H9 (cell line): ENCODE measurements around the gene FHL2. TPM values are rescaled to one million over a fixed set of nuclear protein-coding genes. Genes with fewer than 3 reads are reported as not detected.

Experiments
- DNase-seq: peaks from one replicate; pipeline ENCODE4 v3.0.0-alpha.2; 2017
- H2AFZ ChIP-seq: one replicate; pipeline ENCODE4 v1.6.1; 2013; ENCODE audit warnings: mild to moderate bottlenecking, low read length, control low read depth, moderate library complexity
- H2AK5ac ChIP-seq: 2 replicates; pipeline ENCODE4 v1.6.1; 2013; ENCODE audit warnings: low read length, control low read depth, mixed read lengths; ENCODE audit not compliant: insufficient read length
- H2BK120ac ChIP-seq: one replicate; pipeline ENCODE4 v1.6.1; 2013; ENCODE audit warnings: low read depth, mild to moderate bottlenecking, low read length, control low read depth, inconsistent platforms; ENCODE audit not compliant: poor library complexity, severe bottlenecking
- H2BK12ac ChIP-seq: 2 replicates; pipeline ENCODE4 v1.6.1; 2013; ENCODE audit warnings: low read length, control low read depth, mixed read lengths, low read depth; ENCODE audit not compliant: insufficient read length
- H2BK15ac ChIP-seq: 2 replicates; pipeline ENCODE4 v1.6.1; 2013; ENCODE audit warnings: low read depth, low read length, control low read depth
- H2BK20ac ChIP-seq: one replicate; pipeline ENCODE4 v1.6.1; 2013; ENCODE audit warnings: low read depth, mild to moderate bottlenecking, low read length, control low read depth, inconsistent platforms; ENCODE audit not compliant: poor library complexity, severe bottlenecking
- H2BK5ac ChIP-seq: 2 replicates; pipeline ENCODE4 v1.6.1; 2013; ENCODE audit warnings: low read length, control low read depth, mixed read lengths; ENCODE audit not compliant: insufficient read length
- H3K14ac ChIP-seq: 2 replicates; pipeline ENCODE4 v1.6.1; 2013; ENCODE audit warnings: low read length, control low read depth; ENCODE audit not compliant: insufficient read depth
- H3K18ac ChIP-seq: 2 replicates; pipeline ENCODE4 v1.6.1; 2013; ENCODE audit warnings: low read depth, mild to moderate bottlenecking, mixed read lengths, low read length, control low read depth; ENCODE audit not compliant: insufficient read length
- H3K23ac ChIP-seq: 2 replicates; pipeline ENCODE4 v1.6.1; 2013; ENCODE audit warnings: low read length, control low read depth, mixed read lengths, low read depth; ENCODE audit not compliant: insufficient read length
- H3K23me2 ChIP-seq: 2 replicates; pipeline ENCODE4 v1.6.1; 2013; ENCODE audit warnings: low read depth, mild to moderate bottlenecking, mixed read lengths, low read length, control low read depth; ENCODE audit not compliant: insufficient read length, poor library complexity, severe bottlenecking
- H3K27ac ChIP-seq: 2 replicates; pipeline ENCODE4 v1.5.1; 2013; ENCODE audit warnings: low read length, control low read depth, mixed read lengths, low read depth; ENCODE audit not compliant: insufficient read length
- H3K27me3 ChIP-seq: 2 replicates; pipeline ENCODE4 v1.6.1; 2013; ENCODE audit warnings: low read length, control low read depth, inconsistent platforms; ENCODE audit not compliant: insufficient read depth
- H3K4ac ChIP-seq: 2 replicates; pipeline ENCODE4 v1.6.1; 2013; ENCODE audit warnings: low read depth, mild to moderate bottlenecking, control low read depth, inconsistent platforms, low read length, moderate library complexity
- H3K4me1 ChIP-seq: 2 replicates; pipeline ENCODE4 v1.6.1; 2013; ENCODE audit warnings: low read length, control low read depth, inconsistent platforms; ENCODE audit not compliant: insufficient read depth
- H3K4me2 ChIP-seq: 2 replicates; pipeline ENCODE4 v1.6.1; 2013; ENCODE audit warnings: low read length, control low read depth, mixed read lengths; ENCODE audit not compliant: insufficient read length, insufficient read depth
- H3K56ac ChIP-seq: 2 replicates; pipeline ENCODE4 v1.6.1; 2013; ENCODE audit warnings: low read depth, mild to moderate bottlenecking, mixed read lengths, low read length, control low read depth; ENCODE audit not compliant: insufficient read length
- H3K79me1 ChIP-seq: 2 replicates; pipeline ENCODE4 v1.6.1; 2013; ENCODE audit warnings: low read depth, mild to moderate bottlenecking, moderate library complexity, low read length, control low read depth, inconsistent platforms; ENCODE audit not compliant: insufficient read depth, poor library complexity, severe bottlenecking
- H3K79me2 ChIP-seq: 2 replicates; pipeline ENCODE4 v1.6.1; 2013; ENCODE audit warnings: low read length, control low read depth, inconsistent platforms; ENCODE audit not compliant: insufficient read depth
- H3K9ac ChIP-seq: 2 replicates; pipeline ENCODE4 v1.6.1; 2013; ENCODE audit warnings: low read length, control low read depth, mixed read lengths; ENCODE audit not compliant: insufficient read length; ENCODE audit errors: extremely low read depth
- H3K9me3 ChIP-seq: one replicate; pipeline ENCODE4 v1.6.1; 2013; ENCODE audit warnings: low read depth, low read length, inconsistent platforms; ENCODE audit not compliant: control insufficient read depth
- H3T11ph ChIP-seq: one replicate; pipeline ENCODE4 v1.6.1; 2013; ENCODE audit warnings: mild to moderate bottlenecking, low read length, control low read depth, inconsistent platforms
- H4K20me1 ChIP-seq: one replicate; pipeline ENCODE4 v1.6.1; 2013; ENCODE audit not compliant: control insufficient read depth, insufficient read length, insufficient read depth
- H4K5ac ChIP-seq: 2 replicates; pipeline ENCODE4 v1.6.1; 2013; ENCODE audit warnings: low read depth, mild to moderate bottlenecking, mixed read lengths, low read length, control low read depth; ENCODE audit not compliant: insufficient read length
- H4K8ac ChIP-seq: replicated peaks from 2 replicates; pipeline ENCODE4 v1.6.1; 2013; ENCODE audit warnings: low read length, control low read depth, mixed read lengths, low read depth; ENCODE audit not compliant: insufficient read length
- H4K91ac ChIP-seq: 2 replicates; pipeline ENCODE4 v1.6.1; 2013; ENCODE audit warnings: low read depth, mild to moderate bottlenecking, moderate library complexity, mixed read lengths, low read length, control low read depth; ENCODE audit not compliant: insufficient read length
- H3K27ac Mint-ChIP-seq, 3 experiments: 2 replicates in 2 of 3; 3 replicates in 1 of 3; pipeline ENCODE4 v1.8.0; 2020 to 2021; ENCODE audit warnings: mixed read lengths in 3 of 3, mild to moderate bottlenecking in 1 of 3, moderate library complexity in 1 of 3
- H3K27me3 Mint-ChIP-seq: 2 replicates; pipeline ENCODE4 v1.8.0; 2021; ENCODE audit warnings: low read depth, mild to moderate bottlenecking, moderate library complexity, mixed read lengths
- H3K36me3 Mint-ChIP-seq, 3 experiments: 2 replicates in 2 of 3; 3 replicates in 1 of 3; pipeline ENCODE4 v1.8.0; 2020 to 2021; ENCODE audit warnings: low read depth in 3 of 3, mixed read lengths in 3 of 3; ENCODE audit not compliant: insufficient read depth in 1 of 3
- H3K4me1 Mint-ChIP-seq, 2 experiments: 2 replicates each; pipeline ENCODE4 v1.8.0; 2020; ENCODE audit warnings: mixed read lengths in 2 of 2
- H3K4me3 Mint-ChIP-seq, 2 experiments: 2 replicates in 1 of 2; 3 replicates in 1 of 2; pipeline ENCODE4 v1.8.0; 2020 to 2021; ENCODE audit warnings: mild to moderate bottlenecking in 2 of 2, mixed read lengths in 2 of 2, moderate library complexity in 1 of 2
- H3K9me3 Mint-ChIP-seq, 2 experiments: 2 replicates in 1 of 2; 3 replicates in 1 of 2; pipeline ENCODE4 v1.8.0; 2020; ENCODE audit warnings: mild to moderate bottlenecking in 2 of 2, mixed read lengths in 2 of 2, moderate library complexity in 1 of 2
- CTCF ChIP-seq: fragments of 200-600 bp; sonication (generic); conservative IDR thresholded peaks from 3 replicates; pipeline ENCODE4 v1.8.0; 2021; ENCODE audit warnings: antibody characterized with exemption, mild to moderate bottlenecking
- WGBS: extraction: QIAGEN DNeasy Blood & Tissue Kit; methylation state at CpG from one replicate; pipeline ENCODE4 v1.1.7; 2013; ENCODE audit warnings: missing lambda C conversion rate, low lambda C conversion rate, mixed read lengths; ENCODE audit not compliant: insufficient read length; ENCODE audit errors: extremely low coverage; 5-methylcytosine and 5-hydroxymethylcytosine counted together
- total RNA-seq: library from RNA; stranded (reverse); gene quantifications from 2 replicates; pipeline ENCODE4 v1.2.1, GENCODE V29; 2021

The FHL2 gene
- total RNA-seq, 1 experiment from 2014 or later = 34.9 TPM

- H4K20me1 ChIP-seq = no peaks in the 10 kb centered on the region
- H4K8ac ChIP-seq = no peak overlapping the region
- no peak overlapping the region for H2AK5ac ChIP-seq
- no peak overlapping the region for H3T11ph ChIP-seq
- H2BK12ac ChIP-seq = no peak overlapping the region
- H3K9me3 ChIP-seq = no peaks in the 10 kb centered on the region
- Mint-ChIP-seq H3K27ac (no peak overlapping the region), H3K4me1 (peaks cover 24 to 28% of the 10 kb centered on the region in 2 experiments), H3K36me3 (peaks cover 0 to 7% (median 3%) of the 10 kb centered on the region in 3 experiments; a peak in 3 of 7 replicates), H3K9me3 (peaks cover 3 to 7% of the 10 kb centered on the region in 2 experiments; a peak in 4 of 5 replicates), H3K27me3 (peaks cover 22% of the 10 kb centered on the region), H3K4me3 (no peak overlapping the region)
- H3K14ac ChIP-seq = no peak overlapping the region
- H2BK5ac ChIP-seq = no peak overlapping the region
- no peak for TF ChIP-seq CTCF
- H2AFZ ChIP-seq = no peak overlapping the region
- no peak overlapping the region for H2BK15ac ChIP-seq
- no peak overlapping the region for H3K23ac ChIP-seq
- no peak for DNase-seq
- H4K5ac ChIP-seq = no peak overlapping the region
- H3K9ac ChIP-seq = no peak overlapping the region
- H3K23me2 ChIP-seq = peaks cover 3% of the 10 kb centered on the region
- no peaks in the 10 kb centered on the region for H3K79me1 ChIP-seq
- no peak overlapping the region for H4K91ac ChIP-seq
- H3K27me3 ChIP-seq = peaks cover 12% of the 10 kb centered on the region; the same call in 1 of the 2 replicates
- no peak overlapping the region for H3K4me2 ChIP-seq
- WGBS = no CpG with 5 or more reads among the region's 7 CpGs
- H3K18ac ChIP-seq = no peak overlapping the region
- no peak overlapping the region for H3K27ac ChIP-seq
- no peak overlapping the region for H2BK20ac ChIP-seq
- no peaks in the 10 kb centered on the region for H3K79me2 ChIP-seq
- H3K4me1 ChIP-seq = peaks cover 2% of the 10 kb centered on the region; the same call in 1 of the 2 replicates
- no peak overlapping the region for H3K4ac ChIP-seq
- no peak overlapping the region for H2BK120ac ChIP-seq
- H3K56ac ChIP-seq = no peak overlapping the region
These were observed 3.0 kb upstream of the FHL2 start for GRCh38 chr2:105401867-105402266.
